Right lobe of liver (tissue), 4 donors: ENCODE measurements around the gene ALB.

Source experiments
- CTCF ChIP-seq, 4 donors: fragments of 200-600 bp in 3 of 4; fragments of 450-650 bp in 1 of 4; IDR thresholded peaks; one replicate each; pipeline versions ENCODE4 v1.5.1 to v1.8.0; 2016 to 2022; ENCODE audit warnings: antibody characterized with exemption in 4 of 4, mild to moderate bottlenecking in 2 of 4
- POLR2A ChIP-seq: fragments of 450-650 bp; IDR thresholded peaks from one replicate; pipeline ENCODE4 v1.6.1; 2017; ENCODE audit warnings: antibody characterized with exemption, mild to moderate bottlenecking
- donor health status: DM: no; HTN: no; CAD: no.
- donor health status: DM: no; HTN: no; CAD: no.
- donor health status: DM: no; HTN: yes; CAD: no.

- no peak for TF ChIP-seq CTCF (IDR thresholded peaks at IDR 0.05)
- TF ChIP-seq POLR2A = no peak
Measured at GRCh38 chr4:73448448-73449203, 44.5 kb downstream of the ALB start.
